HCT116 (cell line): Measurements from ENCODE around the gene CBX1. TPM values are rescaled to one million over a fixed set of nuclear protein-coding genes. Genes with fewer than 3 reads are reported as not detected.
"Not testable (repeated sequence)": the region's sequence is repeated elsewhere in the genome, so short reads cannot be mapped to it uniquely, and the experiment has no call there.

Source experiments
- ATAC-seq: fragments of 200-7000 bp; cut with Tn5 transposase; 2 replicates; pipeline ENCODE4 v1.9.1; 2020; ENCODE audit warnings: mild to moderate bottlenecking, moderate library complexity
- BruUV-seq: library from RNA; stranded (reverse); fragments of 400-500 nt; replicated peaks from 2 replicates; lab custom pipeline; 2021; lab: Mats Ljungman, UMichigan
- CTCF ChIA-PET: fragments of 300-600 bp; sonication (Branson Sonifier 250); formaldehyde crosslinking; loops from one replicate; lab custom pipeline; 2021; ENCODE audit warnings: antibody characterized with exemption; lab: Charles Lee
- POLR2A ChIA-PET: fragments of 300-600, 350-600 bp; sonication (Branson Sonifier 250); formaldehyde crosslinking; loops from one replicate; lab custom pipeline; 2021; ENCODE audit warnings: antibody characterized with exemption; lab: Charles Lee
- RAD21 ChIA-PET, 2 experiments: fragments of 300-600 bp; sonication (Branson Sonifier 250); formaldehyde crosslinking; loops; one replicate each; lab custom pipeline; 2023; ENCODE audit warnings: low total read pairs in 2 of 2; ENCODE audit not compliant: uncharacterized antibody in 2 of 2, unreplicated experiment in 2 of 2, low non-redundant PET in 1 of 2; lab: Charles Lee
- DNase-seq: peaks from one replicate; pipeline ENCODE4 v3.0.0-alpha.2; 2010; ENCODE audit warnings: low read depth, low spot score
- H2AFZ ChIP-seq: fragments of 200-600 bp; shearing (Covaris generic), sonication (generic); 2 replicates; pipeline ENCODE4 v1.6.1; 2017; ENCODE audit warnings: low read depth, mixed run types, mixed read lengths, antibody characterized with exemption, low read length; ENCODE audit not compliant: poor library complexity, severe bottlenecking
- H3K27ac ChIP-seq: 2 replicates; pipeline ENCODE4 v1.5.1; 2012; ENCODE audit warnings: low read depth, low read length
- H3K27me3 ChIP-seq: fragments of 200-600 bp; sonication (generic); 2 replicates; pipeline ENCODE4 v1.6.1; 2016; ENCODE audit warnings: mixed run types, low read length, mixed read lengths; ENCODE audit not compliant: insufficient read depth
- H3K36me3 ChIP-seq, 2 experiments: fragments of 200-500 bp in 1 of 2; fragments of 200-600 bp in 1 of 2; sonication (Bioruptor generic) in 1 of 2; sonication (generic) in 1 of 2; 2 replicates each; pipeline versions ENCODE4 v1.5.1 to v1.6.1; 2014 to 2016; ENCODE audit warnings: low read length in 2 of 2, inconsistent platforms in 1 of 2, mixed read lengths in 1 of 2, mixed run types in 1 of 2; ENCODE audit not compliant: insufficient read depth in 2 of 2, control insufficient read depth in 1 of 2
- H3K4me1 ChIP-seq, 2 experiments: fragments of 200-600 bp in 1 of 2; sonication (generic) in 1 of 2; 2 replicates each; pipeline versions ENCODE4 v1.5.1 to v1.6.1; 2012 to 2017; ENCODE audit warnings: low read length in 2 of 2, inconsistent platforms in 1 of 2, mild to moderate bottlenecking in 1 of 2, mixed read lengths in 1 of 2, mixed run types in 1 of 2, moderate library complexity in 1 of 2; ENCODE audit not compliant: insufficient read depth in 2 of 2, control insufficient read depth in 1 of 2
- H3K4me2 ChIP-seq: fragments of 200-600 bp; sonication (generic); 2 replicates; pipeline ENCODE4 v1.6.1; 2017; ENCODE audit warnings: mixed run types, low read length, mixed read lengths
- H3K4me3 ChIP-seq, 2 experiments: fragments of 200-600 bp in 1 of 2; sonication (generic) in 1 of 2; replicated peaks in 1 of 2; 2 replicates each; pipeline ENCODE4 v1.5.1; 2011 to 2016; ENCODE audit warnings: low read length in 2 of 2, control low read depth in 1 of 2, low read depth in 1 of 2, mild to moderate bottlenecking in 1 of 2, mixed read lengths in 1 of 2, mixed run types in 1 of 2
- H3K79me2 ChIP-seq: fragments of 200-600 bp; sonication (generic); 2 replicates; pipeline ENCODE4 v1.6.1; 2017; ENCODE audit warnings: mild to moderate bottlenecking, mixed run types, low read length, moderate library complexity, mixed read lengths; ENCODE audit not compliant: insufficient read depth
- H3K9ac ChIP-seq: fragments of 200-600 bp; sonication (generic); 2 replicates; pipeline ENCODE4 v1.6.1; 2016; ENCODE audit warnings: low read length, mixed read lengths
- H3K9me2 ChIP-seq: fragments of 200-600 bp; sonication (generic), shearing (Covaris generic); 2 replicates; pipeline ENCODE4 v1.6.1; 2017; ENCODE audit warnings: mixed run types, mild to moderate bottlenecking, moderate library complexity; ENCODE audit not compliant: insufficient read depth
- H3K9me3 ChIP-seq, 2 experiments: fragments of 200-500 bp in 1 of 2; fragments of 200-600 bp in 1 of 2; sonication (Bioruptor generic) in 1 of 2; sonication (generic) in 1 of 2; 2 replicates each; pipeline ENCODE4 v1.6.1; 2014 to 2017; ENCODE audit warnings: low read length in 2 of 2, mixed read lengths in 2 of 2, inconsistent platforms in 1 of 2, low read depth in 1 of 2, mild to moderate bottlenecking in 1 of 2, mixed run types in 1 of 2, moderate library complexity in 1 of 2; ENCODE audit not compliant: control insufficient read depth in 1 of 2, insufficient read depth in 1 of 2
- H4K20me1 ChIP-seq: fragments of 200-600 bp; sonication (generic), shearing (Covaris generic); 2 replicates; pipeline ENCODE4 v1.6.1; 2017; ENCODE audit warnings: mixed run types, mild to moderate bottlenecking, moderate library complexity; ENCODE audit not compliant: insufficient read depth
- POLR2A ChIP-seq: IDR thresholded peaks from 2 replicates; pipeline ENCODE4 v1.7.0; 2011; ENCODE audit warnings: borderline replicate concordance; ENCODE audit not compliant: insufficient read depth, insufficient read length; ENCODE audit errors: extremely low read depth
- RAD21 ChIP-seq: IDR thresholded peaks from 2 replicates; pipeline ENCODE4 v1.6.1; 2012; ENCODE audit warnings: low read depth, mild to moderate bottlenecking
- intact Hi-C: fragments of 100-400 bp; cut with micrococcal nuclease; formaldehyde crosslinking; loops from 2 replicates; pipeline ENCODE4 v1.10.0; 2022
- total RNA-seq: library from RNA; stranded (reverse); gene quantifications from one replicate; pipeline ENCODE4 v1.2.1, GENCODE V29; 2021; ENCODE audit not compliant: unreplicated experiment
- TF ChIP-seq, protein P1 (sequence below), 3 experiments: fragments of 200-600 bp in 1 of 3; sonication (generic) in 1 of 3; IDR thresholded peaks in 2 of 3; conservative IDR thresholded peaks in 1 of 3; 2 replicates each; pipeline ENCODE4 v1.5.1; 2012 to 2017; ENCODE audit warnings: low read depth in 2 of 3, low read length in 2 of 3, antibody characterized with exemption in 1 of 3, borderline replicate concordance in 1 of 3, control low read depth in 1 of 3, mild to moderate bottlenecking in 1 of 3, mixed read lengths in 1 of 3, mixed run types in 1 of 3, moderate library complexity in 1 of 3; ENCODE audit not compliant: insufficient read depth in 1 of 3

The CBX1 gene
- total RNA-seq, 1 experiment from 2014 or later = 136 TPM

DNA sequence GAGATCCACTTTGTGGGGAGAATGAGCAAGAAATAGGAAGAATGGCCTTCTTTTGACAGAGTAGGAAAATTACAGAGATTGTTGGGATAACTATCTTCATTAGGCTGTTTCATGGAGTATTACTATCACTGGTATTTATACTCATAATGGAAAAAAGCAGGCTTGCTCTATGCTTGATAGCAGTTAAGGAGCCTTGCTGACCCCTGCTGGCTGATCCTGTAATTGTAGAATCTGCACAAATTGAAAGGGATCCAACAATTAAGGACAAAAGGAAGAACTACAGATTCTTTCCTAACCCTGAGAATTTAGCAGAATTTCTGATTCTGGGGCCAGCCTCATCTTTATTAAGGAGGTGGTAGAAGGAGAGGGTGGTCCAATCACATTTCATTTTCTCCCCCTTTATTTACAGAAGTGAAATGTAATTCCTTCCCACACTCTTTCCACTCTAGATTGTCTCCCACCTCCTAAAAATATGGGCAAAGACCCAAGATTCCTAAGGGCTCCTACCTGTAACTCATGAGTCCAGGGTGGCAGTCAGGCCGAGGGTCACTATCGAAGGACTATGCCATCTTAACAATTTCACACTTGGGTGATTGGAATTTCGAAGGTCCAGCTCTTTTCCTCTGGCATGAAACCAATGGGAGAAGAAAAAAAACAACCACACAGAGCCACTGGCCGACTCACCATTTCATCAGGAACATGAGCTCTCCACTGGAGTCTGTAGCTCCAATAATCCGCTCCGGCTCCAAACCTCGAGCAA, 26.8 kb downstream of the CBX1 start:
- Histone ChIP-seq H3K79me2 (peaks cover 41% of the 10 kb centered on the region), H4K20me1 (0 out of 2 replicates have a peak, but pooled peaks cover 6% of the 10 kb centered on the region), H3K9me2 (no peaks in the 10 kb centered on the region), H3K36me3 (peaks cover 38 to 49% of the 10 kb centered on the region in 2 experiments), H3K4me1 (0 out of 4 replicates have a peak, but pooled peaks cover 0 to 2% of the 10 kb centered on the region in 2 experiments), H3K4me2 (no peak overlapping the region), H3K9ac (no peak overlapping the region), H2AFZ (no peak overlapping the region), H3K27me3 (no peaks in the 10 kb centered on the region), H3K9me3 (no peaks in the 10 kb centered on the region), H3K27ac (peak overlapping the region; percentile 21; the same call in 1 of the 2 replicates), H3K4me3 (no peak overlapping the region)
- BruUV-seq = no TSS peak
- intact Hi-C loops = loop anchor here (1.0 kb wide), 1 partner anchor 48 kb away; no protein-coding TSS in a partner anchor
- ATAC-seq (peak; percentile 86), DNase-seq (peak; percentile 69)
- POLR2A ChIA-PET = interaction anchor here (1.3 to 1.7 kb wide), 2 partner anchors 25 to 48 kb away, joined by 4 to 5 read pairs; partner anchors contain the start of gene NFE2L1
- CTCF ChIA-PET = interaction anchor here (1.6 to 7.9 kb wide), 2 partner anchors 10 to 48 kb away, joined by 3 to 79 read pairs; no protein-coding TSS in a partner anchor
- TF ChIP-seq POLR2A (no peak), RAD21 (peak; percentile 92)
- TF ChIP-seq, protein P1, sequence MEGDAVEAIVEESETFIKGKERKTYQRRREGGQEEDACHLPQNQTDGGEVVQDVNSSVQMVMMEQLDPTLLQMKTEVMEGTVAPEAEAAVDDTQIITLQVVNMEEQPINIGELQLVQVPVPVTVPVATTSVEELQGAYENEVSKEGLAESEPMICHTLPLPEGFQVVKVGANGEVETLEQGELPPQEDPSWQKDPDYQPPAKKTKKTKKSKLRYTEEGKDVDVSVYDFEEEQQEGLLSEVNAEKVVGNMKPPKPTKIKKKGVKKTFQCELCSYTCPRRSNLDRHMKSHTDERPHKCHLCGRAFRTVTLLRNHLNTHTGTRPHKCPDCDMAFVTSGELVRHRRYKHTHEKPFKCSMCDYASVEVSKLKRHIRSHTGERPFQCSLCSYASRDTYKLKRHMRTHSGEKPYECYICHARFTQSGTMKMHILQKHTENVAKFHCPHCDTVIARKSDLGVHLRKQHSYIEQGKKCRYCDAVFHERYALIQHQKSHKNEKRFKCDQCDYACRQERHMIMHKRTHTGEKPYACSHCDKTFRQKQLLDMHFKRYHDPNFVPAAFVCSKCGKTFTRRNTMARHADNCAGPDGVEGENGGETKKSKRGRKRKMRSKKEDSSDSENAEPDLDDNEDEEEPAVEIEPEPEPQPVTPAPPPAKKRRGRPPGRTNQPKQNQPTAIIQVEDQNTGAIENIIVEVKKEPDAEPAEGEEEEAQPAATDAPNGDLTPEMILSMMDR (IDR thresholded peaks at IDR 0.05 in 2 of 3, conservative IDR thresholded peaks at IDR 0.05 in 1 of 3; ENCODE audit: borderline replicate concordance in 1 of 3, insufficient read depth in 1 of 3, low read depth in 2 of 3, low read length in 2 of 3) = peak; percentile 89 to 97 (median 94)
- RAD21 ChIA-PET = interaction anchor here (0.6 to 1.1 kb wide), 2 partner anchors 49 to 56 kb away, joined by 3 to 17 read pairs; no protein-coding TSS in a partner anchor

GRCh38 chr17:48073566-48074094, 27.6 kb downstream of the CBX1 start:
- H3K9ac ChIP-seq, H3K4me1 ChIP-seq, H3K27me3 ChIP-seq, H2AFZ ChIP-seq, H3K9me3 ChIP-seq, H3K4me3 ChIP-seq, BruUV-seq, DNase-seq, H3K9me2 ChIP-seq, POLR2A ChIA-PET, H3K4me2 ChIP-seq, ATAC-seq, H3K27ac ChIP-seq, H4K20me1 ChIP-seq: not testable (repeated sequence)
- RAD21 ChIA-PET = interaction anchor here (0.7 to 0.8 kb wide), 3 partner anchors 47 to 48 kb away, joined by 3 read pairs; no protein-coding TSS in a partner anchor
- Histone ChIP-seq H3K79me2 (peaks cover 32% of the 10 kb centered on the region), H3K36me3 (peaks cover 42 to 49% of the 10 kb centered on the region in 2 experiments)
- intact Hi-C loops = loop anchor here (1.0 kb wide), 1 partner anchor 47 kb away; no protein-coding TSS in a partner anchor
- CTCF ChIA-PET = interaction anchor here (1.1 to 7.9 kb wide), 2 partner anchors 47 to 60 kb away, joined by 3 to 79 read pairs; no protein-coding TSS in a partner anchor

DNA sequence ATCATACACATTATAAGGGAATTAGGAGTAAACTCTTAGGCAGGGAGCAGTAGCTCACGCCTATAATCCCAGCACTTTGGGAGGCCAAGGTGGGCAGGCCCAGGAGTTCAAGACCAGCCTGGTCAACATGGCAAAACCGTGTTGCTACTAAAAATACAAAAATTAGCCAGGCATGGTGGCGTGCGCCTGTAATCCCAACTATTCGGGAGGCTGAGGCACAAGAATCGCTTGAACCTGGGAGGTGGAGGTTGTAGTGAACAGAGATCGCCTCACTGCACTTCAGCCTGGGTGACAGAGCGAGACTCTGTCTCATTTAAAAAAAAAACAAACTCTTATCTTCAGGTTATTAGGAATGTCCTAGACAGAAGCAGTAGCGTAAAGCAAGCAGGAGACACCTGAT, 28.5 kb downstream of the CBX1 start:
- DNase-seq, intact Hi-C loops, H3K27me3 ChIP-seq, H3K9ac ChIP-seq, H2AFZ ChIP-seq, H3K27ac ChIP-seq, H3K4me2 ChIP-seq, H3K4me3 ChIP-seq, ATAC-seq, H3K9me2 ChIP-seq, H3K4me1 ChIP-seq, H3K9me3 ChIP-seq, H4K20me1 ChIP-seq, POLR2A ChIA-PET, BruUV-seq: not testable (repeated sequence)
- ChIA-PET RAD21 (interaction anchor here in 1 of 2 experiments (0.8 kb wide), 1 partner anchor 47 kb away, joined by 3 read pairs; no protein-coding TSS in a partner anchor), CTCF (interaction anchor here (1.1 to 7.9 kb wide), 2 partner anchors 47 to 61 kb away, joined by 3 to 79 read pairs; no protein-coding TSS in a partner anchor)
- H3K36me3 ChIP-seq = peaks cover 45 to 51% of the 10 kb centered on the region in 2 experiments
- H3K79me2 ChIP-seq = peaks cover 25% of the 10 kb centered on the region
